Stimulated activated CD4-positive, alpha-beta T cell treated with anti-CD3 and anti-CD28 coated beads, Interleukin-2, amount 100 ng/mL, for 24 hours (primary cell): Measurements from ENCODE around the gene EXOC3.

ENCODE experiments used
- DNase-seq, 2 donors: peaks; one replicate each; pipeline ENCODE4 v3.0.0-alpha.2; 2020

Gene EXOC3

GRCh38 chr5:440401-441201 is 2.4 kb upstream of the EXOC3 start:
- DNase-seq = no peak

- DNase-seq = no peak
Observed at GRCh38 chr5:441996-442334, 1.0 kb upstream of the EXOC3 start.

- DNase-seq = peak in 1 of 2 donors; percentile 47
Observed at GRCh38 chr5:443239-444151, 519 bp downstream of the EXOC3 start.

- no peak for DNase-seq
Observed at GRCh38 chr5:444226-444625, 1.2 kb downstream of the EXOC3 start.

GRCh38 chr5:445591-445990 is 2.6 kb downstream of the EXOC3 start:
- no peak for DNase-seq

- DNase-seq = no peak
Observed at GRCh38 chr5:446066-446882, 3.3 kb downstream of the EXOC3 start.

- no peak for DNase-seq
Observed at GRCh38 chr5:446883-447263, 3.9 kb downstream of the EXOC3 start.

GRCh38 chr5:447501-447900 is 4.5 kb downstream of the EXOC3 start:
- no peak for DNase-seq

- DNase-seq = no peak
Observed at GRCh38 chr5:448061-448765, 5.2 kb downstream of the EXOC3 start.

GRCh38 chr5:448766-449090 is 5.8 kb downstream of the EXOC3 start:
- DNase-seq = no peak

- no peak for DNase-seq
Observed at GRCh38 chr5:449151-449550, 6.2 kb downstream of the EXOC3 start.

- DNase-seq = no peak
Observed at GRCh38 chr5:451587-452458, 8.8 kb downstream of the EXOC3 start.

GRCh38 chr5:452978-453710 is 10.2 kb downstream of the EXOC3 start:
- DNase-seq = no peak

- no peak for DNase-seq
Observed at GRCh38 chr5:453725-454481, 10.9 kb downstream of the EXOC3 start.

GRCh38 chr5:454936-455335 is 12.0 kb downstream of the EXOC3 start:
- no peak for DNase-seq

- DNase-seq = no peak
Observed at GRCh38 chr5:455806-456205, 12.8 kb downstream of the EXOC3 start.

GRCh38 chr5:456351-457194 is 13.6 kb downstream of the EXOC3 start:
- no peak for DNase-seq

GRCh38 chr5:457195-457961 is 14.4 kb downstream of the EXOC3 start:
- no peak for DNase-seq
